ENCODE measurements around the gene VWA3B. TPM values are rescaled to one million over a fixed set of nuclear protein-coding genes. Genes with fewer than 3 reads are reported as not detected.

The VWA3B gene
- total and polyA plus RNA-seq, 2 donors from 2014 or later, result 0.35 TPM; not detected in 1

GRCh38 chr2:98121149-98121548 lies 34.2 kb downstream of the VWA3B start:
- FAIRE-seq (no peak), DNase-seq (no peak)
- TF ChIP-seq CTCF (IDR thresholded peaks at IDR 0.05; ENCODE audit: borderline replicate concordance, extremely low read depth, insufficient read depth), result no peak
- no peak overlapping the region for H3K4me3 ChIP-seq (ENCODE audit: low read length in 3 of 3)
- no peaks in the 10 kb centered on the region for H3K9me3 ChIP-seq (ENCODE audit: control insufficient read depth in 2 of 3, insufficient read depth in 1 of 3, low read length in 3 of 3)
- no peaks in the 10 kb centered on the region for H3K27me3 ChIP-seq (ENCODE audit: control insufficient read depth, insufficient read depth, low read length)
- no peaks in the 10 kb centered on the region for H3K4me1 ChIP-seq (ENCODE audit: control insufficient read depth in 2 of 3, insufficient read depth in 2 of 3, low read depth in 1 of 3, low read length in 3 of 3)
- no peak overlapping the region for H3K27ac ChIP-seq (ENCODE audit: low read depth in 2 of 2, low read length in 2 of 2)
- no peaks in the 10 kb centered on the region for H3K36me3 ChIP-seq (ENCODE audit: control insufficient read depth in 2 of 3, insufficient read depth in 3 of 3, low read length in 3 of 3)
- intact Hi-C loops (cut with DNase I), result no loop called here
- no peak overlapping the region for H3K9ac ChIP-seq (ENCODE audit: low read length in 3 of 3)

- TF ChIP-seq CTCF (IDR thresholded peaks at IDR 0.05; ENCODE audit: borderline replicate concordance, extremely low read depth, insufficient read depth), result no peak
Observed at GRCh38 chr2:98122524-98122923, 35.6 kb downstream of the VWA3B start.

GRCh38 chr2:98123286-98123685 lies 36.3 kb downstream of the VWA3B start:
- intact Hi-C loops (cut with DNase I), result no loop called here
- Histone ChIP-seq H3K9me3 (ENCODE audit: control insufficient read depth in 2 of 3, insufficient read depth in 1 of 3, low read length in 3 of 3) (no peaks in the 10 kb centered on the region), H3K4me3 (ENCODE audit: low read length in 3 of 3) (no peak overlapping the region), H3K9ac (ENCODE audit: low read length in 3 of 3) (no peak overlapping the region), H3K4me1 (ENCODE audit: control insufficient read depth in 2 of 3, insufficient read depth in 2 of 3, low read depth in 1 of 3, low read length in 3 of 3) (no peaks in the 10 kb centered on the region), H3K27ac (ENCODE audit: low read depth in 2 of 2, low read length in 2 of 2) (no peak overlapping the region), H3K27me3 (ENCODE audit: control insufficient read depth, insufficient read depth, low read length) (no peaks in the 10 kb centered on the region), H3K36me3 (ENCODE audit: control insufficient read depth in 2 of 3, insufficient read depth in 3 of 3, low read length in 3 of 3) (no peaks in the 10 kb centered on the region)
- no peak for FAIRE-seq
- no peak for TF ChIP-seq CTCF (IDR thresholded peaks at IDR 0.05; ENCODE audit: borderline replicate concordance, extremely low read depth, insufficient read depth)
- no peak for DNase-seq

More at GRCh38 chr2:98122524-98122923, 35.6 kb downstream of the VWA3B start:
- intact Hi-C loops (cut with DNase I), result no loop called here
- Histone ChIP-seq H3K27me3 (ENCODE audit: control insufficient read depth, insufficient read depth, low read length) (no peaks in the 10 kb centered on the region), H3K9me3 (ENCODE audit: control insufficient read depth in 2 of 3, insufficient read depth in 1 of 3, low read length in 3 of 3) (no peaks in the 10 kb centered on the region), H3K36me3 (ENCODE audit: control insufficient read depth in 2 of 3, insufficient read depth in 3 of 3, low read length in 3 of 3) (no peaks in the 10 kb centered on the region), H3K27ac (ENCODE audit: low read depth in 2 of 2, low read length in 2 of 2) (no peak overlapping the region), H3K9ac (ENCODE audit: low read length in 3 of 3) (no peak overlapping the region), H3K4me1 (ENCODE audit: control insufficient read depth in 2 of 3, insufficient read depth in 2 of 3, low read depth in 1 of 3, low read length in 3 of 3) (no peaks in the 10 kb centered on the region), H3K4me3 (ENCODE audit: low read length in 3 of 3) (no peak overlapping the region)
- DNase-seq (peak in 1 of 5 donors; percentile 12), FAIRE-seq (no peak)

GRCh38 chr2:98126061-98126460 lies 39.1 kb downstream of the VWA3B start:
- intact Hi-C loops (cut with DNase I), result no loop called here
- Histone ChIP-seq H3K9ac (ENCODE audit: low read length in 3 of 3) (no peak overlapping the region), H3K27ac (ENCODE audit: low read depth in 2 of 2, low read length in 2 of 2) (no peak overlapping the region), H3K36me3 (ENCODE audit: control insufficient read depth in 2 of 3, insufficient read depth in 3 of 3, low read length in 3 of 3) (no peaks in the 10 kb centered on the region), H3K4me1 (ENCODE audit: control insufficient read depth in 2 of 3, insufficient read depth in 2 of 3, low read depth in 1 of 3, low read length in 3 of 3) (no peaks in the 10 kb centered on the region), H3K27me3 (ENCODE audit: control insufficient read depth, insufficient read depth, low read length) (no peaks in the 10 kb centered on the region), H3K9me3 (ENCODE audit: control insufficient read depth in 2 of 3, insufficient read depth in 1 of 3, low read length in 3 of 3) (no peaks in the 10 kb centered on the region), H3K4me3 (ENCODE audit: low read length in 3 of 3) (no peak overlapping the region)
- no peak for DNase-seq
- no peak for FAIRE-seq
- no peak for TF ChIP-seq CTCF (IDR thresholded peaks at IDR 0.05; ENCODE audit: borderline replicate concordance, extremely low read depth, insufficient read depth)

All from kidney (tissue), 14 donors.